Hematopoietic multipotent progenitor cell treated with erythropoietin and hydrocortisone succinate and interleukin-3 and kit ligand, for 17 days (in vitro differentiated cells): Measurements from ENCODE around the gene DUSP10.

ENCODE experiments used
- DNase-seq: peaks from one replicate; pipeline ENCODE4 v3.0.0-alpha.2; 2015; ENCODE audit warnings: low spot score

Gene DUSP10

DNA sequence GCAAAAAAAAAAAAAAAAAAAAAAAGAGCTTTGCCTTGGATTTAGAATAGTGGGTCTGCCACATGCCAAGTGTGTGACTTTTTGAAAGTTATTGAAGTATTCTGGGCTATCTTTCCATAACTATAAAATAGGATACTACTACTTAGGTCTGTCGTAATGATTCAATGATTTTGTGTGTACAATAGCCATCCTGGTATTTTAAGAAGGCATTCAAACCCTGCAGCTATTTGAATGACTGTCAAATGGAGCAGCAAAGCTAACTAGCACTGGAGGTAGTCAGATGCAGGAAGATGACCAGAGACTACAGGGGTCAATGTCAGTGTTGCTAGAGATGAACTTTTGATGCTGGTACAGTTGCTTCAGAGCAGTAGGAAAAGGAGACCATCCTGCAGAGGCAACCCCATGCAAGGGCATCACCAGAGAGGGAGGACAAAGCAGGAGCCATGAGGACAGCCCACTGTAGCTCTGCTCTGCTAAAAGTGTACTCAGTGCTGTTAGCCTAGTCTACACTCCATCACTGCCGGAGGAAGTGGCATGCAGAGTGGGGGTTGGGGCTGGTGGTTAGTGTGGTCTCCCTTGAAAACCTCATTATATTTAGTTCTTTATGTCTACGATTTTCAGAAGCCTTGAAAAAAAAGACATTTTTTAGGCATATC, 29.0 kb downstream of the DUSP10 start:
- no peak for DNase-seq

DNA sequence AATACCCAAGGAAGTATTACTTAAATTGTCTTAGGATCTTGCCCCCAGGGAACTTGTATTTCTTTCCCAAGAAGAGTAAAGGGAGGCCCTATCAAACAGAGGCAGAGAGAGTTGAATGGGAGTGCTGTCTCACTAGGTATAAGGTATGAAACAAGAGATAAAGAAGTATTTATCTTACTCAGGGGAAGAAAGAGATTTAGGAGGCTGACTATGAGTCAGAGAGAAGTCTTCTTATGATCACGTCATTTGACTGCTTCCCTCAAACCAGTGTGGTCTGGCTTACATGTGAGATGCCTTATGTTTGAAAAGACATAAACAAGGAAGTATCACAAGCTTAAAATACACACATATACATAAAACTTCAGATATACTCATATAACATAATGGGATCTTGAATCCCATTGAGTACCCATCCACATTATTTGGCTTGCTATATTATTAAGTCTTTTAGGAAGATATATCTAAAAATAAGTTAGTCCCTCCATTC, 29.6 kb downstream of the DUSP10 start:
- no peak for DNase-seq

DNA sequence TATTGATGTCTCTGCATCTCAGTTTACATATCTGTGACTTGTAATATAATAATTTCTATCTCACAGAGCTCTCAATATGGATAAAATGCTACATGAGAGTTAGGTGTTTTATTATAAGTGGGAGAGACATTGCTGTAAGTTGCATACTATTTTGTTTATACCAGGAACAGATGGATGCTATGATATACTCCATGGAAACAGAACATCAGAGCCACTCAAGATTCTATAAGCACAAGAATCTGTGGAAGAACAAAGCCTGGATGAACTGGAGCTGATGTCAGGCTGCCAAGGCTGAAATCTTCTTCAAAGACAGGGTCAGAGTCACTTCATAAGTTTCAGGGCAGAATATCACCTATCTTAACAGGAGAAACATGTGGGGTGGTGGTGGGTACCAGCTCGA, 30.2 kb downstream of the DUSP10 start:
- no peak for DNase-seq

DNA sequence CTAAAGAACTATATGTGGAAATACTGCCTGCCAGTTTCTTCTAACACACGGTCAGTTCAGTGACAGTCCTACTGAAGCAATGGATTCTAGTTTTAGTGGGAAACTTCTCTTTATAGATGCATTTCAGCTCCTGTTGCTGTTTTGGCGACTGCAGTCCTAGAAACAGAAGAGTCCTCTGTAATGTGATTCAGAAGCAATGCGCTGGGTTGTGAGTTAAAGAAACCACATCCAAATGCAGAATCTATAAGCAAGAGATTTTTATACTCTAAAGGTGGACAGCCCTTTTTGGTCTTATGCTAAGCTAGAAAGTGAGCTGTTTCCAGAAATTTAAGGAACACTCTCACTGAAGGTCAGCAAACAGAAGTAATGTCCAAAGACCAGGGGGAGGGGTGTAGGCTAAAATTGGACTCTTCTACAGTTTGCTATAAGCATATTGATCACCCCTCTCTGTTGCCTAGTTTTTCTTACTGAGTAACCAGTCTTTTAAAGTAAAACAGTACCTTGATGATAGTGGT, 30.8 kb downstream of the DUSP10 start:
- DNase-seq, result no peak

DNA sequence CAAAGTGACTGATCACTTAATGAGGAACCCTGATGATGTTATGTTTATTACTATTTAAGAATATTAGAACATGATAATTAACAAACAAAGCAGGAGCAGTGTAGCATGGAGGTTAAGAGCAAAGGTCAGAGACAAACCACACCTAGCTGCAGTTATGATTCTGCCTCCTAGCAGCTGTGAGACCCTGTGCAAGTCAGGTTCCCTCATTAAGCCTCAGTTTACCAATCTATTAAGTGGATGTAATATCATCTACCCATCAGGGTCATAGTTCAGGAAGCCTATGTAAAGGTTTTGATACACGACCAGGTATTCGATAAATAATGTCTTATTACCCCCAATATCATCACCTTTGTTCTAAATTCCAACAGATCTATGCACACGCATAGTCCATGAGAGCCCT, 32.0 kb downstream of the DUSP10 start:
- no peak for DNase-seq

DNA sequence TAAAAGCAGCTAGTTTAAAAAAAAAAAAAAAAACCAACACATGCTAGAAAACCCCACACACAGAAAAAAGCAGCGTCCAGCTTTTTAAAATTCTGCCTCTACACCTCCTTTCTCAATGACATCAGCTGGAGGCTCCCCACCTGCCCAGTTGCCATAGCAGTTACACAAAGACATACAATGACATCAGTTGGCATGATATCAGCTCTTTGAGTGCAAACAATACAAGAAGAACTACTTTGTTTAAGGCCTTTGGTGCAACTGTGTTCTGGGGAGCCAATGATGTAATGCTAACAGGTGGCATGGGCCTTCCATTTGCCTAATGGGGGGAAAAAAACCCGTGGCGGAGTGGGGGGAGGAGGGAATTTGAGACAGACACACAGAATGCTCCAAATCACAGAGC, 32.9 kb downstream of the DUSP10 start:
- no peak for DNase-seq

DNA sequence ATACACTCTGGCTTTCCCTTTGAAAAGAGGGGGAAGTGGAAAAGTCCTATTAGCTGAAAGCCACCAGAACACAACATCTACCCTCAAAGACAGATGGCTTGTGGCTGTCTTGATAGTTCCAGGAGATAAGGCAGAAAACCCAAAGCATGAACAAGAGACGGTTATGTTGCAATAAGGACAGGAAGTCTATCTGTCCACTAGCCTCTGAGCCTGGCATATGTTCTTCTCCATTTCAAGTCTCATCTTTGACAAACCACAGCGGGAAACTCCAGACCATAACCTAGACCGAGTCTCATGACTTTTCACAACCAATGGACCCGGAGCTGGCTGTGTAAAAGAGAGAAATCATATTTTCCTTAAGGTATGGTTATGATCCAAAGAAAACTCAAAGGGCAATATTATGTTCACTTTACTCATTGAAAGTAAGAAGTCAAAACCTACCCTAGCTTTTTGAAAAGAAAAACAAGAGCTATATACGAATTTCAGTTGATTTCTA, 33.8 kb downstream of the DUSP10 start:
- DNase-seq, result peak; percentile 6

DNA sequence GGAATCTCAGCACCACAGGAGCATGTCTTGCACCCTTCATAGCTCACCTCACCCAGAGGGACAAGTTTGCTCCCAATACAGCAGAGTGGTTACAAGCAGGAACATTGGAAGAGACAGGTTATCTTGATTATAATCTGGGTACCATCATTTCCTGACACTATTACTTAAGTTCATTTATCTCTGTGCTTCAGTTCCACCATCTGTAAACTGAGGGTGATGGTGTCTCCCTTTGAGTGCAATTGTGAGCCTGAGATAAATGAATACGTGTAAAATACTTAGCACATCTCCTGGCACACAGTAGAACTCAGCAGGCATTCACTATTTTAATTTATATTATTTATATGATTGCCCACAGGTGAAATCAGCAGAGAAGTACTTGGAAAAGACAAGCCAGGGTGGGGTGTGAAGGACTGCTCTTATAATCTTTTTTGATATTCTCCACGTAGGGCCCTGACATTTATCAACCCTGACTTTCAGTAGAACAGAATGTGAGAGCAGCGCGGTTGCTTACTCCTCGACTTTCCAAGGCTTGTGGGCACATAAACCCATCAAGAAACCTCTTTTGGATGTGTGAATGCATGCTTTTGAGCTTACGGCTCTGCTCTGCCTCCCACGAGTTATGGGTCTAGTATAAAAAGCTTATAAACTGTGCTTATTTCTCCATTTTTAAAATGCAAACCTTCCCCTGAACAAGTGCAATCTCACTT, 34.9 kb downstream of the DUSP10 start:
- no peak for DNase-seq

DNA sequence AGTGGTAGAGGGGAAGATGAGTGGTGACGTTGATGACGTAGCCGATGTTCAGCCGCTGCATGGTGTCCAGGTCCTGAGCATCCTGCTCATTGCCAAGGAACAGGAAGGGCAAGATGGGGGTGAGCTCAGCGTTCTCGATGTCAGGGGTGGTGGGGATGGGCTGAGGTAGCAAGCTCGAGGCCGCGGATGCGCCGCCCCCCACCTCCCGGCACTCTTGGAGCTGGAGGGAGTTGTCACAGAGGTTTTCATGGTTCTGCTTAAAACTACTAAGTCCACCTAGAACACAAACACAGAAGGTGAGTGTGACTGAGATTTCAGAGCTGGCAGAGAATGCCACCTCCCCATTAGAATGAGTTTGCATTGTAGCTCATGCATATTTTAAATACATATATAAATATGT, 35.7 kb downstream of the DUSP10 start:
- no peak for DNase-seq

DNA sequence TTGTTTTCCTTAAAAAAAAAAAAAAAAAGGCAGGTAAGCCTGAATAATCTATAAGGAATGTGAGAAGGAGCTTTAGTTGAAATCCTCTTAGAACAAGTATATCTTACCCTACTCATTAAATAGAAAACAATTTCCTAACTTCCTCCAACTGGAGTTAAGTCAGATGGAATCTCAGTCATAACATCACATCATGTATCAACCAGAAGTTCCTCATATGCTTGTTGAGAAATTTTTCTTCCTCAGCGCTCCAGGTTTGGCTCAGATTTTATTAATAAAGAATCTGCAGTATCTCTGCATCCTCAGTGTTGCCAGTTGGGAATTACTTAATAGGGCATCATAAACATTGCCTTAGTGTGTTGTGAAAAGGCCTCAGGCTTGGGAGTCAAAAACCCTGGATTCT, 37.6 kb downstream of the DUSP10 start:
- DNase-seq, result no peak

DNA sequence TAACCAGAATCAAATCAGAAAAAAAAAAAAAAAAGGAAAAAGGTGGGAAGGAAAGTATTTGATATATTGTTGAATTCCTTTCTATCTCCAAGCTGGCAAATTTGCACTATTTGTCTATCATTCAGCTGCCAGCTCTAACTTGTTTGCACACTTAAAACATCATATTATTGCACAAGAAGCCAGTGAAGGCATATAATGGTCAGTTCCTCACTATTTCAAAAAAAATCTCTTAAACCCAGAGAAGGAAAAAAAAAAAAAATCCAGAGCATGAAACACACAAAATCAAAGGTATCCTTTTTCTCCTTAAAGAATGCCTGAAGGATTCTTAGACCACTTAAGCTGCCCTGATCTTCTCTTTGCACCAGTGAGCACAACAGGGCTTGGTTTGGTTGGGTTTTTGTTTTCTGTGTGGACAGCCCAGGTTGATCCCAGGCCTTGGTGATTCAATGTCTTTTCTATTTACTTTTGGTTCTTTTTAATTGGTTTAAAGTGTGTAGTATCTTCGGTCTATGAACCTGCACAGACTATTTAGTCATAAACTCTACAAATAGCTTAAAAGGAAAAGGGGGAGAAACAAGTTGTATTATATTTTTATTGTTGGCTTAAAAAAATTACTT, 40.2 kb downstream of the DUSP10 start:
- DNase-seq, result no peak

DNA sequence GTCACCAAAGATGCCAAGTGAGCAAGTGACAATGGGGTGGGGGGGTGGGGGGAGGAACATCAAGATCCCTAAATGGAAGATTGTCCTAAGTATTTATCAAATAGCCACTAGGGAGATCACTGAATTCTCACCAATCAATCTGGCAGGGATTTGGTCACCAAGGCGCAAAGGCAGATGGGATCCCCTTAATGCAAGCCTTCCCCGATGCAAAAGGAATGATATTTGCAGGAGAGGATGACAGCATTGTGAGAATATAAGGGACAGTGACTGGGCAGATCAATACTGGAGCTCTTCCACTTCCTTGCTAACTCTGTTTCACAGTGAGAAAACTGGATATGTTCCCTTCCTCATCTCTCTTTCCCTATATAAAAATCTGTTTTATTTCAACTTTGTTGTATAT, 40.9 kb downstream of the DUSP10 start:
- no peak for DNase-seq

DNA sequence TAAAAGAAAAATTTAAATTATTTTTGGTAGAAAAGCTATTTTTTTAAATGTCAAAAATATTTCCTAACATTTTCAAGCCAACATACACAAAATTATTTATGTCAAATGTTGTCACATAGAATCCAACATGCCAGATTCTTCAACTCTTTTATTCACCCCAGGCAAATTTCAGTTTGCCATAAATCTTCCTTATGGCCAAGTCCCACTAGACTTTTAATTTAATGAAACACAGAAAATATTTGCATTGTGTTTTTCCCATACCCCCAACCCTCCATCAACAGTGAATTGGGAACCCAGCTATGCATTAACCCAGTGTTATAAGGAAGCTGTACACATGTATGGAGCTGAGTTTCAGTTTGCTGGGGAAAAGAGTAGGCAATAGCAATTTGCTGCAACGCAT, 41.4 kb downstream of the DUSP10 start:
- no peak for DNase-seq

DNA sequence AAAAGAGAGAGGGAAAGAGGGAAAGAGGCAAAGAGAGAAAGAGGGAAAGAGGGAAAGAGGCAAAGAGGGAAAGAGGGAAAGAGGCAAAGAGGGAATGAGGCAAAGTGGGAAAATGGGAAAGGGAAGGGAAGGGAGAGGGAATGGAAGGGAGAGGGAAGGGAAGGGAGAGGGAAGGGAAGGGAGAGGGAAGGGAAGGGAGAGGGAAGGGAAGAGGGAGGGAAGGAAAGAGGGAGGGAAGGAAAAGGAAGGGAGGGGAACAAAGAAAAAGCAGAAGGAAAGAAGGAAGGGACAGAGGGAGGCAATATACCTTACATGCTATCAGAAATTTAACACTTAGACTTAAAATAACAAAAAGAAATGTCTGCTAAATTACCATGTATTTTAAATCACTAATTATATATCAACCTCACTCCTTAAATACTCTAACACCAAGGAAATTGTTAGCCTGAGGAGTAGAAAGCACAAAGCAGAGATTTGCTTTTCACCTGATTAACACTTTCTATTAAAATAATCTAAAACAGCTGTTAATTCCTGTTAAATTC, 41.8 kb downstream of the DUSP10 start:
- no peak for DNase-seq

DNA sequence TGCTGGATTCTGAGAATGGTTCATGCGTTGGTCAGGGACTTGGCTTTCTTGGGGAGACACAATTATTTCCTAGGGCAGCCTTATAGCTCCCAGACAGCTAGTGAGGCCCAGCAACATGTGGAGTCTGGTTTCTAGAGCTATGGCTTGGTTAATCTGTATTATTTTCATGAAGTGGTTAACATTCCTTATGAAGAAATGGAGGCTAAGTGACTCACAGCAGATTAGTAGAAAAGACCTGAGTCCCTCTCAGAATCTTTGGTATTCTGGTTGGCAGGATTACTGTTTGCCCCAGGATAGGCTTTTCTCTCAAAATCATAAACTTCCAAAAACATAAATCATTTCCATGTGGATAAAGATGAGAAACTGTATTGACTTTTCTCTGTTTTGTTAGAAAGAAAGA, 42.3 kb downstream of the DUSP10 start:
- DNase-seq, result no peak

DNA sequence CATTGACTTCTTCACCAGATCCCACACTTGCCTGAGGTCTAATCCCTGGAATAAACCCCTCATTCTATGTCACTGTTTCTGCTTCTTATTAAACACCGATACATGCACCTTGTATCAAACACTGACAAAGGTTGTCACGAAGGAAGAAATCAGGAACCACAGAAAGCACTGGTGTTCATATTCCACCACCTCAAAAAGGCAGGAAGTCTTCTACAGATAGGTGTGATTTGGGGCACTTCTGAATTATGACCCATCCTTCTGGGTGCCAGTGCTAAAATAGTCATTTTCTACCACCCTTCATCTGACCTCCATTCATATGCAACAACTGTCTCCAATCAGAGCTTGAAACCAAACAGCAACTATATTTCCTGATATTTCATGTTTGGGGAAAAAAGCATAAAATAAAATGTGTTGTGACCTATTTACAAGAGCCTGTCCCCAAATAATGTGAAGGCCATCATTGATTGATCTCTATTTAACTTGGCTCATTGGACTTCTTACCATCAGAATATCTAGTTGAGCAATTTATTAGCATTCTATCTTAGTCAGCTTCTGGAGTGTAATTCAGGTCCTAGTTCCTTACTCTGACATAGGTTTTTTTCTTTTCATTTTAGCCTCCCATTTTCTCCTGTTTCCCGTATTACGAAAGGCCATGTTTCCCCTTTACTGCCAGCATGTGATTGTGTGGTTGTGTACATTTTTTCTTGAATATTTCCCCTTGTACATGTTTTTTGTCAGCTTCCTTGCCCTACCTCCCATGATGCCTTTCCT, 43.1 kb downstream of the DUSP10 start:
- DNase-seq, result no peak

DNA sequence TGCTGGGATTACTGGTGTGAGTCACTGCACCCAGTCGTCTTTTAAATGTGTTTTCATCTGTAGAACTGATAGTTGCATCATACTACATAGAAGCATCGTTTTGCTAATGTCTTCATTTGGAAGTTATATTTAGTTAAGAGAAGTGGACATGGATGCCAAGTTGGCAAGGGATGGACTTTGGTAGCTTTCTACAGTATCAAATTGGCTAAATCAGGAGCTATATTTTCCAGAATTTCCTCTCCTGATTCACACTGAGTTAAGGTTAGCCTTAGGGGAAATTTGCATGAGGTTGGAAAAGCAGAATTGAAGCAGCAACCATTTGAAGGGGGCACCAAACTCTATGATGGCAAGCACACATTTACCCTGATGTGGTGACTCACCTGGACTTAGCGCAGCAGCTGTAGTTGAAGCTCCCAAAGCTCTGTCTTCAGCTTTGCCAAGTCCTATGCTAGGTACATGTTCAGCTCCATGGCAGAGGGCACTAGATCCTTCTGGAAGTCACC, 43.9 kb downstream of the DUSP10 start:
- DNase-seq, result no peak

DNA sequence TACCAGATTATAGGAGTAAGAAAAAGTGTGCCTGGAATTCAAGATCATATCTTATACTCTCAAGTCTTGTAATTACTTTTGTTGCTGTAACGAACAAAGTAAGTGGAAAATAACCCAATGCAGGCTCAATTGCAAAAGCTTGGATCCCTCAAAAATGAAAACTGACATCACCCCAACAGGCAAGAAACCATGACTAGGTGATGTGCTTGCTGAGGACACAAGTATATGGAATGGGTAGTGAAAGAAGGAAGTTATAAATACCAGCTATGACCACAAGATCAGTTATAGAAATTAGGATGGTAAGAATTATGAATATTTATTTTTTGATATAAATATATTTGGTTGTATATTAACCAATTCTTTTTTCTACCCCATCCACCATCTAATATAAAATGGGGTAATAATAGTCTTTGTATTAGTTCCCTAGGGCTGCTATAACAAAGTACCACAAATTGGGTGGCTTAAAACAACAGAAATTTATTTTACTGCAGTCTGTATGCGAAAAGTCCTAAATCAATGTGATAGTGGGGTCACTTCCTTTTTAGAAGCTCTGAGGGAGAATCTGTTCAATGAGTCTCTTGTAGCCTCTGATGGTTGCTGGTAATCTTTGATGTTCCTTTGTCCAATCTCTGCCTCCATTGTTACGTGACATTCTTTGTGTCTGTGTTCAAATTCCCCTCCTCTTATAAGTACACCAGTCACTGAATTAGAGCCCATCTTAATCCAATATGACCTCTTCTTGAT, 45.0 kb downstream of the DUSP10 start:
- no peak for DNase-seq

DNA sequence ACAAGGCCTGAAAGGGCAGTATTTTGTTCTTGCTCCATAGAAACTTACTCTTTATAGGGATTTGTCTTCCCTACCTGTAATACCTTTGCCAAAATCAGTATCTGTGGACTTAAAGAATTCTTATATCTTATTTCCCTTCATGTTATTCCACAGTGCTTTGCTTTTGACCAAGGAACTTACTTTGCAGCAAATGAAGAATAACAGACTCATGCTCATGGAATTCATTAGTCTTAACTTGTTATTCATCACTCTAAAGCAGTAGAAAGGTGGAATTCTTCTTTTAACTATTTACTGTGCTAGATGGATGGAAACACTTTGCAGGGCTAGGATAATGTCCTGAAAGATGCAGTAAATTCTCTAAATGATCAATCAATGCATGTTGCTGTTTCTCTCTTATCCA, 45.9 kb downstream of the DUSP10 start:
- DNase-seq, result no peak

DNA sequence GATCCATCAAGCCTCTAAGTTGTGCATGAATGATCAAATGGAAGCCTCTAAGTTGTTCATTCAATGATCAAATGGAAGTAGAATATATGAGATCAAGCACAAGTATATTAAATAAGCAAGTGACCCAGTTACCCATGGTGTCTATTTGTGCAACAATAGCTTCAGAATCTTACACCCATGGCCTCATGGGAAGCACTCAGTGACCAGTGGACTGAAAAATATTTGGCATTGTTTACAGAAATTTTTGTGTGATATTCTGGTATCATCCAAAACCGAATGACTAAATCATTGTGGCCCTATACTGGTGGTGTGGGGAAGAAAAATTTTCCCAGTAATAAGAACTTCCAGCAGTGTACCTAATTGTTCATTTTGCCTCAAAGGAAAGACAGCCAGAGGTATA, 46.6 kb downstream of the DUSP10 start:
- no peak for DNase-seq

DNA sequence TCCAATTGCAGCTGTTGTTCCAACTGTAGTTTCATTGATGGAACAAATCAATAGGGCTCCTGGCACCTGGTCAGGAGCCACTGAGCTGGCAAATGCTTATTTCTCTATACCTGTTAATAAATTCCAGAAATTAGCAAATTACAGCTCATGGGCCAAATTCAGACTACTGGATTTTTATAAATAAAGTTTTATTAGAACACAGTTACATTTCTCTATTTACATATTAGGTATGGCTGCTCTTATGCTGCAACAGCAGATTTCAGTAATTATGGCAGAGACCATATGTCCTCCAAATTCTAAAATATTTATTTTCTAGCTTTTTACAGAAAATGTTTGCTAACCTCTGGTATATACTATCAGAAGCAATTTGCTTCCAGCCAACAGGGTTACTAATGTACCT, 47.8 kb downstream of the DUSP10 start:
- DNase-seq, result no peak
